Measurements from ENCODE around the gene EHD2.
"Not testable (repeated sequence)": the region's sequence is repeated elsewhere in the genome, so short reads cannot be mapped to it uniquely, and the experiment has no call there.

Gene EHD2

GRCh38 chr19:47718415-47719046 lies 5.3 kb downstream of the EHD2 start:
- not testable (repeated sequence) for DNase-seq

GRCh38 chr19:47719047-47719859 lies 6.0 kb downstream of the EHD2 start:
- DNase-seq = no peak

GRCh38 chr19:47720669-47721422 lies 7.6 kb downstream of the EHD2 start:
- no peak for DNase-seq

- DNase-seq = no peak
Measured at GRCh38 chr19:47723581-47723940, 10.3 kb downstream of the EHD2 start.

GRCh38 chr19:47725759-47726401 lies 12.7 kb downstream of the EHD2 start:
- no peak for DNase-seq

- no peak for DNase-seq
Measured at GRCh38 chr19:47726467-47726866, 13.2 kb downstream of the EHD2 start.

GRCh38 chr19:47728295-47728694 lies 15.1 kb downstream of the EHD2 start:
- not testable (repeated sequence) for DNase-seq

GRCh38 chr19:47729468-47729798 lies 16.2 kb downstream of the EHD2 start:
- DNase-seq = no peak

GRCh38 chr19:47729799-47730520 lies 16.7 kb downstream of the EHD2 start:
- peak; percentile 52 to 62 for DNase-seq

- DNase-seq = no peak
Measured at GRCh38 chr19:47730521-47730889, 17.3 kb downstream of the EHD2 start.

GRCh38 chr19:47730910-47731309 lies 17.7 kb downstream of the EHD2 start:
- no peak for DNase-seq

GRCh38 chr19:47735131-47735530 lies 21.9 kb downstream of the EHD2 start:
- no peak for DNase-seq

- DNase-seq = no peak
Measured at GRCh38 chr19:47740866-47741519, 27.8 kb downstream of the EHD2 start.

GRCh38 chr19:47741544-47742140 lies 28.4 kb downstream of the EHD2 start:
- DNase-seq = no peak

- DNase-seq = no peak
Measured at GRCh38 chr19:47742634-47743033, 29.4 kb downstream of the EHD2 start.

GRCh38 chr19:47745010-47745901 lies 32.0 kb downstream of the EHD2 start, which contains the start of gene NOP53:
TSS of gene NOP53 (plus strand) at chr19:47745546. CDS start at chr19:47745560, 14 bp downstream.
- DNase-seq = peak; percentile 94 to 96

GRCh38 chr19:47746129-47746528 lies 32.9 kb downstream of the EHD2 start:
- not testable (repeated sequence) for DNase-seq

GRCh38 chr19:47749326-47749725 lies 36.1 kb downstream of the EHD2 start:
- DNase-seq = no peak

- no peak for DNase-seq
Measured at GRCh38 chr19:47750752-47751151, 37.5 kb downstream of the EHD2 start.

GRCh38 chr19:47752440-47753211 lies 39.4 kb downstream of the EHD2 start:
- no peak for DNase-seq
